ENCODE results near the gene SIAH2.

Gene SIAH2

DNA sequence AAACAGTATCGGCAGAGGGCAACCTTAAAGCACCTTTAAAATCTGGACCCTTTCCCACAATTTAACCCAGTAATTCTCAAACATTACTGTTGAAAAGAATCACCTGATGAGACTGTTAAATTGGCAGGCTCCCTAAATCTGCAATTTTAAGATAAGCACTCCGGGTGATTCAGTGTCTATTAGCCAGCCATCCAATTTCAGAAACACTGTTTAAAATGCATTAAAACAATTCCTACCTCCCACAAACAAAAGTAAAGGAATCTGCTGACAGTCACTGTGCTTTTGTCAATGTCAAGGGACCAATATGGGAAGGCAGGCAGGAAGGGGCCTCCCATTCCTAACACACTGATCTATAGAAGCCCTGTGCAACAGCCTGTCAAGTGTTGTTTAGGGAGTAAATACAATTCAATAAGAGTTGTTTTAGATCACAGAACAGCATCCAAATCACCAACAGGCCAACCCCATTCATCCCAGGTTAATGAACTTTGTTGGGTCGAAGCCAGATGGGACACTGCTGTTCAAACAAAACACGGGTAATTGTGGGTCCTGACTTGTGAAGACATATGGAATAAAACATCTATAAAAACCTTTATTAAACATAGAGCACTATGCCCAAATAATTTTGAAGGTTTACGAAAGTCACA lies 21.4 kb downstream of the SIAH2 start:
- TF ChIP-seq, protein P1, sequence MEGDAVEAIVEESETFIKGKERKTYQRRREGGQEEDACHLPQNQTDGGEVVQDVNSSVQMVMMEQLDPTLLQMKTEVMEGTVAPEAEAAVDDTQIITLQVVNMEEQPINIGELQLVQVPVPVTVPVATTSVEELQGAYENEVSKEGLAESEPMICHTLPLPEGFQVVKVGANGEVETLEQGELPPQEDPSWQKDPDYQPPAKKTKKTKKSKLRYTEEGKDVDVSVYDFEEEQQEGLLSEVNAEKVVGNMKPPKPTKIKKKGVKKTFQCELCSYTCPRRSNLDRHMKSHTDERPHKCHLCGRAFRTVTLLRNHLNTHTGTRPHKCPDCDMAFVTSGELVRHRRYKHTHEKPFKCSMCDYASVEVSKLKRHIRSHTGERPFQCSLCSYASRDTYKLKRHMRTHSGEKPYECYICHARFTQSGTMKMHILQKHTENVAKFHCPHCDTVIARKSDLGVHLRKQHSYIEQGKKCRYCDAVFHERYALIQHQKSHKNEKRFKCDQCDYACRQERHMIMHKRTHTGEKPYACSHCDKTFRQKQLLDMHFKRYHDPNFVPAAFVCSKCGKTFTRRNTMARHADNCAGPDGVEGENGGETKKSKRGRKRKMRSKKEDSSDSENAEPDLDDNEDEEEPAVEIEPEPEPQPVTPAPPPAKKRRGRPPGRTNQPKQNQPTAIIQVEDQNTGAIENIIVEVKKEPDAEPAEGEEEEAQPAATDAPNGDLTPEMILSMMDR (IDR thresholded peaks at IDR 0.05; ENCODE audit: extremely low read depth, missing control alignments), result no peak
- no peak for DNase-seq (ENCODE audit: low spot score)

DNA sequence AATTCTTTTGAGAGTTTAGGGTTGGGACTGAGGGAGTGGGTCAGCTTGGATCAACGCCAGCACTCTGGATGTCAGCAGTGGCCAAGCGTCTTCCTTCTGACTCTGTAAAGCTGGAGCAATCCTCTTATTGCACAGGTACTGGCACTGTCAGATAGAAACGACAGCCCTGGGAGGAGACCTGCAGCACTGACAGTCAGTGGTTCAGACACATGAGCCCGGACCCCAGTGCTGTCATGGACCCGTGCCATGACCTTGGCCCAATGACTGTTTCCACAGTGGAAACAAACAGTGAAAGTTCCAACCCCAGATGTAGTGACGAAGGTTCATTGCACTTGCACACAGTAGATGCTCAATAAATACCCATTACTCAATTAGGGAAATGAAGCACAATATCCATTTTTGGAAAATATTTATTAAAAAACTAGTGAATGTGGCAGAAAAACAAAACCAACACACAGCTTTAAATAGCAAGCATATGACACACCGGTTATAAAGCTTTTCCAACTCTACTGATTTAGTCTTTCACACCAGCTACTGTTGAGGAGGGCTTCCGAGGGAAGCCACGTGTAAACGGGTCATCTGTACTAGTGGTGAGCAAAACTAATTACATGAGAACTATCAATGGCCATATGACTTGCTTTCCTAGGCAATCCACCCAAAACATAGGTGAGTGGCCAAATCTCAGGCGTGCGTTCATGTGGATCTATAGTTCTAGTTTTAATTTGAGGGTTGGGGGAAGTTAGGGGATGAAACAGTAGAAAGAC lies 22.1 kb downstream of the SIAH2 start:
- no peak for DNase-seq (ENCODE audit: low spot score)
- TF ChIP-seq, protein P1 (IDR thresholded peaks at IDR 0.05; ENCODE audit: extremely low read depth, missing control alignments), result no peak

DNA sequence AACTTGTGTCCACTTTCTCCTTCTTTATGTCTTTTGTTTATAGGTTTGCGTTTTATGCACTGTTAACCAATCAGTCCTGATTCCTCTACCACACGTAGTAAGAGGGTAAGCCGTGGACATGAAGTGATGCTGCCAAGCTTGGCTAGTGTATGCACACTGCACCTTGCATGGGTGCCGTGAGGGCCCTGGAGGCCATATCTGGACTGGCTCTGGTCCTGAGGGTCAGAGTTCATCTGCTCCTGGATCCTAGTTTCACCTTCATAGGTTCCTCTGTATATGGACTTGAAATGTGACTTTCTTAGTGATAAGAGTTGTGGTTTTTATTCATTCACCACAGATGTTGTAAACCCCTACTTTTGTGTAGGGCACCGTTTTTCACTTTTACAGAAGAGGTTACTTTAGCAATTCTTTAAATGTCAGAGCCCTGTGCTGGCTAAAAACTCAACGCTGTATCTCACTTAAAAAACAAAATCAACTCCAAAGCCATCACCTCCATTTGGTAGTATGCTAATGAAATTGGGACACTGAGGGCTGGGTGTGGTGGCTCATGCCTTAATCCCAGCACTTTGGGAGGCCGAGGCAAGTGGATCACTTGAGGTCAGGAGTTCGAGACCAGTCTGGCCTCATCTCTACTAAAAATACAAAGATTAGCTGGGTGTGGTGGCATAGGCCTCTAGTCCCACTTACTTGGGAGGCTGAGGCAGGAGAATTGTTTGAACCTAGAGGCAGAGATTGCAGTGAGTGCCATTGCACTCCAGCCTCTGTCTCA lies 22.9 kb downstream of the SIAH2 start:
- no peak for DNase-seq (ENCODE audit: low spot score)
- TF ChIP-seq, protein P1 (IDR thresholded peaks at IDR 0.05; ENCODE audit: extremely low read depth, missing control alignments), result no peak

DNA sequence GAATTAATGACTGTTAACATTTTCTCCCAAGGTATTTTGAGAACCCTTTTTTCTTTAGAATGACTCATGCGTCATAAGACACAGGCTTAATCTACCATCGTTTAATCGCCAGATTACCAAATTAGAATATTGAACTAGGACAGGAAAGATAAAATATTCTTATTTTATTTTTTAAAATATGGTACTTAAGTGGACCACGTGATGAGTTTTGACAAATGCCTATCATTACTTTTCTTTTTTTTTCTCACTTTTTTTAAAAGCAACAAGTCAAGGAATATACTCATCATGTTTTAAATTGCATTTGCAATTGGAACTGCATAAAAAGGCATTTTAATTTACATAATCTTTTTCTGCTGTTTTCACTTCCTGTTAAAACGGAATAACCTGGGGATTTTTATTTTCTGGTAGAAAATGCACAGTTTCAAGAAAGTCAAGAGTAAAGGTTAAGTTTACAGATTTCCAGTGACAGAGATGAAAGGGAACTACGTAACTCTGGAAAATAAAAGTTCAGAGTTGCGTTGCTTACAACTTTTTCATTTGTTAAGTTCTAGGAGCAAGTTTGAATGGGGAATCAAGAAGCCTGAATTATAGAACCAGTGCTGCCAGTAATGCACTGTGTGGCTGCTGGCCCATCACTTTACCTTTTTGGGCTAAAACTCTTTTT lies 23.6 kb downstream of the SIAH2 start:
- TF ChIP-seq, protein P1 (IDR thresholded peaks at IDR 0.05; ENCODE audit: extremely low read depth, missing control alignments), result no peak
- no peak for DNase-seq (ENCODE audit: low spot score)

DNA sequence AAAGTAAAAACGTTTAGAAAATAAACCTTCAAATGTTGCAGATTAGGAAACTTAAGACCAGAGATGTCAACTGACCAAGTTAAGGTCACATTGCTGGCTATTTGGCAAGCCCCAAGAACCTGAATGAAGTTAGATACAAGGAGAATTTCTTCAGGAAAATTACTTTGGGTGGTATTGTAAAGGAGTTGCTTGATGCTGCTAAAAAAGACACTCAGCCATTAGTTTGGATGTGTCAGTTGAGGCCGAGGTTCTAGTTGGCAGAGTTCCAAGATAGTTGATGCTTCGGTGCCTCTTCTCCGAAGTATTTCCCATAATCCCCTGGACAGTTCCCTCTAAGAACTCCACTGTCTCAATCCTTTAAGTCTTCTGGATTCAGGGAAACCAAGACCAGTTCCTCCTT lies 24.3 kb downstream of the SIAH2 start:
- DNase-seq (ENCODE audit: low spot score), result no peak
- TF ChIP-seq, protein P1 (IDR thresholded peaks at IDR 0.05; ENCODE audit: extremely low read depth, missing control alignments), result no peak

DNA sequence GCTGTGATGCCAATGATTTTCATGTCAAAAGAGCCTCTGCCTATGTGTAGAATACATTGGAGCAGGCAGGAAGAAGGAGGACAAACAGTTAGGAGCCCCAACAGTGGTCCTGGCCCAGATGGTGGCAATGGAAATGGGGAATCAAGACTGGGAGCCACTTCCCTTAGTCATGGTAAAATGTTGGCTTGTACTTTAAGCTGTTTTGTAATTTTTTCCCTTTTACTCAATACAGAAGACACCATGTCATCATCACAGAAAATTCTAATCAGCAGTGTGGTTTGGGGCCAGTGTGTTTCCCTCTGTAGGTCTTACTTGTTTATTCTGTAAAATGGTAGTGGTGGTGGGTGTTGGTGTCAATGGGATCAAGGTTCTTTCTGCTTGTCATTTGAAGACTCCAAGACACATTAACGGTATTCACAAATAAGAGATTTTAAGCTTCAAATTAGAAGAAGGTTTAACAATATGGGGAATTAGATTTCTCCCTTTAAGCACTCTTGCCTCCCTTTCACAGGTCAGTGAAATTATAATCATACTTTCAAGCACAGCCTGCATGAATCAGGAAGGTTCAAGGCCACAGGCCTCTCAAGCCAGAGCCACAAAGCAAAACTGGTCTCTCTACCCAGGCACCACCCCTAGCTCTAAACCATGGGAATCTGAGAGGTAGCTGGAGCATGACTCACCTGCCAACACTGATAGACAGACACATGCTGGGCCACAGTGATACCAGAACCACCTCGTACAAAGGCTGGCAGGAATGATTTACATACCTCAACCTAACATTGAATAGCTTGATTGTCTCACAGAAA lies 24.9 kb downstream of the SIAH2 start:
- DNase-seq (ENCODE audit: low spot score), result no peak
- TF ChIP-seq, protein P1 (IDR thresholded peaks at IDR 0.05; ENCODE audit: extremely low read depth, missing control alignments), result no peak

All from GM20000 (cell line).